Urinary bladder (tissue), 4 donors: ENCODE data around the gene PCYT2. TPM values are rescaled to one million over a fixed set of nuclear protein-coding genes. Genes with fewer than 3 reads are reported as not detected.

Experiments
- DNase-seq: peaks from one replicate; pipeline ENCODE4 v3.0.0-alpha.2; 2015; ENCODE audit errors: extremely low spot score
- H3K27ac ChIP-seq: one replicate; pipeline ENCODE4 v1.5.1; 2013; ENCODE audit warnings: low read depth, mild to moderate bottlenecking, moderate library complexity
- H3K36me3 ChIP-seq: one replicate; pipeline ENCODE4 v1.6.1; 2013; ENCODE audit warnings: mild to moderate bottlenecking, moderate library complexity; ENCODE audit not compliant: insufficient read depth
- H3K4me1 ChIP-seq: one replicate; pipeline ENCODE4 v1.6.1; 2013; ENCODE audit warnings: mild to moderate bottlenecking, moderate library complexity; ENCODE audit not compliant: insufficient read depth
- H3K4me3 ChIP-seq: one replicate; pipeline ENCODE4 v1.5.1; 2013; ENCODE audit warnings: low read depth, low read length
- WGBS: extraction: QIAGEN DNeasy Blood & Tissue Kit; methylation state at CpG from one replicate; pipeline ENCODE4 v1.1.7; 2013; 5-methylcytosine and 5-hydroxymethylcytosine counted together
- polyA plus RNA-seq: library from polyadenylated mRNA; stranded (reverse); fragments of 200-250 nt; gene quantifications from one replicate; pipeline ENCODE4 v1.2.3, GENCODE V29; 2013
- total RNA-seq: library from RNA; depleted of rRNA; stranded (reverse); fragments of >200 nt; gene quantifications from one replicate; pipeline ENCODE4 v1.2.3, GENCODE V29; 2014
- donor health status: healthy with polysubstance abuse.
- donor health status: healthy.

The PCYT2 gene
- total and polyA plus RNA-seq, 2 donors: 9.8 to 36.0 TPM

GRCh38 chr17:81884520-81884919 is 26.7 kb downstream of the PCYT2 start:
- 66% methylated on average over 11 of the region's 11 CpGs for WGBS
- no peaks in the 10 kb centered on the region for H3K36me3 ChIP-seq
- DNase-seq: no peak
- no peak overlapping the region for H3K4me3 ChIP-seq
- H3K27ac ChIP-seq: no peak overlapping the region
- no peaks in the 10 kb centered on the region for H3K4me1 ChIP-seq

GRCh38 chr17:81879121-81879520 is 32.1 kb downstream of the PCYT2 start:
- no peak overlapping the region for H3K27ac ChIP-seq
- no peaks in the 10 kb centered on the region for H3K4me1 ChIP-seq
- H3K4me3 ChIP-seq: no peak overlapping the region
- no peak for DNase-seq
- H3K36me3 ChIP-seq: no peaks in the 10 kb centered on the region
- WGBS: 93% methylated on average over 5 of the region's 5 CpGs

GRCh38 chr17:81878294-81878693 is 32.9 kb downstream of the PCYT2 start:
- no peaks in the 10 kb centered on the region for H3K4me1 ChIP-seq
- no peak for DNase-seq
- WGBS: 85% methylated on average over 3 of the region's 3 CpGs
- no peak overlapping the region for H3K4me3 ChIP-seq
- H3K27ac ChIP-seq: no peak overlapping the region
- H3K36me3 ChIP-seq: no peaks in the 10 kb centered on the region

- 93% methylated on average over 5 of the region's 5 CpGs for WGBS
- H3K4me3 ChIP-seq: no peak overlapping the region
- no peaks in the 10 kb centered on the region for H3K36me3 ChIP-seq
- no peak for DNase-seq
- no peaks in the 10 kb centered on the region for H3K4me1 ChIP-seq
- H3K27ac ChIP-seq: no peak overlapping the region
These were observed 33.6 kb downstream of the PCYT2 start for GRCh38 chr17:81877569-81877968.

GRCh38 chr17:81871387-81872230 is 39.6 kb downstream of the PCYT2 start:
- DNase-seq: peak; percentile 85
- Histone ChIP-seq H3K27ac (peak overlapping the region; percentile 96), H3K36me3 (no peaks in the 10 kb centered on the region), H3K4me1 (no peaks in the 10 kb centered on the region), H3K4me3 (peak overlapping the region; percentile 93)
- under 1% methylated on average over 86 of the region's 86 CpGs for WGBS

GRCh38 chr17:81870981-81871386 is 40.2 kb downstream of the PCYT2 start, which contains the start of gene ARHGDIA:
ARHGDIA (minus strand) TSS chr17:81871337; CDS start chr17:81869930, 1,407 bp downstream.
- DNase-seq: no peak
- H3K4me3 ChIP-seq: peak within 1 kb of the TSS; percentile 93
- 1% methylated on average over 64 of the region's 64 CpGs for WGBS
- no peaks in the 10 kb centered on the region for H3K4me1 ChIP-seq
- no peaks in the 10 kb centered on the region for H3K36me3 ChIP-seq
- peak within 1 kb of the TSS; percentile 96 for H3K27ac ChIP-seq

- WGBS: 2% methylated on average over 65 of the region's 65 CpGs
- no peak for DNase-seq
- peak overlapping the region; percentile 96 for H3K27ac ChIP-seq
- H3K4me1 ChIP-seq: no peaks in the 10 kb centered on the region
- H3K4me3 ChIP-seq: peak overlapping the region; percentile 93
- no peaks in the 10 kb centered on the region for H3K36me3 ChIP-seq
These were observed 40.8 kb downstream of the PCYT2 start for GRCh38 chr17:81870131-81870980.

GRCh38 chr17:81869221-81870130 is 41.7 kb downstream of the PCYT2 start:
- no peak for DNase-seq
- Histone ChIP-seq H3K27ac (no peak overlapping the region), H3K36me3 (no peaks in the 10 kb centered on the region), H3K4me1 (no peaks in the 10 kb centered on the region), H3K4me3 (peak overlapping the region; percentile 93)
- 31% methylated on average over 52 of the region's 52 CpGs for WGBS

- Histone ChIP-seq H3K36me3 (no peaks in the 10 kb centered on the region), H3K27ac (peak overlapping the region; percentile 53), H3K4me3 (no peak overlapping the region), H3K4me1 (no peaks in the 10 kb centered on the region)
- WGBS: 54% methylated on average over 30 of the region's 30 CpGs
- DNase-seq: no peak
These were observed 42.5 kb downstream of the PCYT2 start for GRCh38 chr17:81868674-81869220.

GRCh38 chr17:81867991-81868673 is 43.1 kb downstream of the PCYT2 start:
- Histone ChIP-seq H3K27ac (no peak overlapping the region), H3K36me3 (no peaks in the 10 kb centered on the region), H3K4me3 (no peak overlapping the region), H3K4me1 (no peaks in the 10 kb centered on the region)
- WGBS: 66% methylated on average over 28 of the region's 28 CpGs
- no peak for DNase-seq

GRCh38 chr17:81867170-81867990 is 43.8 kb downstream of the PCYT2 start:
- no peak overlapping the region for H3K27ac ChIP-seq
- WGBS: 45% methylated on average over 23 of the region's 23 CpGs
- no peaks in the 10 kb centered on the region for H3K4me1 ChIP-seq
- H3K4me3 ChIP-seq: no peak overlapping the region
- no peaks in the 10 kb centered on the region for H3K36me3 ChIP-seq
- no peak for DNase-seq
